Stimulated activated CD8-positive, alpha-beta memory T cell treated with anti-CD3 and anti-CD28 coated beads, Interleukin-2, amount 100 ng/mL, for 48 hours (primary cell): ENCODE measurements around the gene PKM.

Experiments
- DNase-seq, 2 donors: peaks; one replicate each; pipeline ENCODE4 v3.0.0-alpha.2; 2020; ENCODE audit warnings: low read depth in 2 of 2

Gene PKM

GRCh38 chr15:72200395-72201237, 30.4 kb downstream of the PKM start:
- no peak for DNase-seq

- peak; percentile 39 to 48 for DNase-seq
Observed at GRCh38 chr15:72199721-72200212, 31.2 kb downstream of the PKM start.

- DNase-seq = no peak
Observed at GRCh38 chr15:72199205-72199515, 31.8 kb downstream of the PKM start.

GRCh38 chr15:72198356-72199204, 32.4 kb downstream of the PKM start:
- DNase-seq = no peak

- peak; percentile 36 to 48 for DNase-seq
Observed at GRCh38 chr15:72197460-72198355, 33.3 kb downstream of the PKM start, which contains the start of gene GRAMD2A. GRAMD2A (minus strand) TSS chr15:72197787.

GRCh38 chr15:72197041-72197459, 33.9 kb downstream of the PKM start:
- no peak for DNase-seq

GRCh38 chr15:72196409-72197040, 34.5 kb downstream of the PKM start:
- no peak for DNase-seq

GRCh38 chr15:72195101-72195511, 35.9 kb downstream of the PKM start:
- no peak for DNase-seq

GRCh38 chr15:72193836-72194396, 37.1 kb downstream of the PKM start:
- DNase-seq = no peak

GRCh38 chr15:72192416-72192815, 38.6 kb downstream of the PKM start:
- no peak for DNase-seq

GRCh38 chr15:72189250-72189902, 41.6 kb downstream of the PKM start:
- no peak for DNase-seq

- no peak for DNase-seq
Observed at GRCh38 chr15:72184165-72184811, 46.7 kb downstream of the PKM start.

- DNase-seq = no peak
Observed at GRCh38 chr15:72183781-72184164, 47.2 kb downstream of the PKM start.

- DNase-seq = no peak
Observed at GRCh38 chr15:72182673-72183072, 48.3 kb downstream of the PKM start.

GRCh38 chr15:72182244-72182643, 48.7 kb downstream of the PKM start:
- no peak for DNase-seq

- no peak for DNase-seq
Observed at GRCh38 chr15:72180761-72181324, 50.1 kb downstream of the PKM start.

GRCh38 chr15:72179950-72180581, 50.9 kb downstream of the PKM start:
- DNase-seq = no peak

GRCh38 chr15:72178976-72179585, 51.9 kb downstream of the PKM start:
- DNase-seq = no peak

- DNase-seq = no peak
Observed at GRCh38 chr15:72176743-72177142, 54.2 kb downstream of the PKM start.
